Left ventricle myocardium inferior (tissue), 1 donor: ENCODE measurements around the gene SELENBP1. TPM values are rescaled to one million over a fixed set of nuclear protein-coding genes. Genes with fewer than 3 reads are reported as not detected.

Experiments
- DNase-seq: peaks from one replicate; pipeline ENCODE4 v3.0.0-alpha.2; 2020
- H3K27ac ChIP-seq: fragments of 200-600 bp; replicated peaks from 2 replicates; pipeline ENCODE4 v1.8.0; 2021
- H3K27me3 ChIP-seq: fragments of 200-600 bp; 2 replicates; pipeline ENCODE4 v1.8.0; 2021; ENCODE audit warnings: low read depth
- H3K36me3 ChIP-seq: fragments of 200-600 bp; 2 replicates; pipeline ENCODE4 v1.8.0; 2021
- H3K4me1 ChIP-seq: fragments of 200-600 bp; 2 replicates; pipeline ENCODE4 v1.8.0; 2021
- H3K4me3 ChIP-seq: fragments of 200-600 bp; 2 replicates; pipeline ENCODE4 v1.8.0; 2021; ENCODE audit warnings: mild to moderate bottlenecking, moderate library complexity
- H3K9me3 ChIP-seq: fragments of 200-600 bp; replicated peaks from 2 replicates; pipeline ENCODE4 v1.8.0; 2021
- intact Hi-C: fragments of 100-400 bp; cut with micrococcal nuclease; formaldehyde crosslinking; loops from one replicate; pipeline ENCODE4 v1.11.0; 2022
- total RNA-seq: library from RNA; stranded (reverse); fragmentation: NEBNext Ultra II Directional; extraction: Animal tissue kit (Norgen Biotek cat#: 25700); gene quantifications from one replicate; pipeline ENCODE4 v1.2.1, GENCODE V29; 2021
- TF ChIP-seq, protein P1 (sequence below): fragments of 200-600 bp; IDR thresholded peaks from 2 replicates; pipeline ENCODE4 v1.8.0; 2021; ENCODE audit warnings: antibody characterized with exemption, mild to moderate bottlenecking, borderline replicate concordance
- donor health status: DM: no; HTN: yes; CAD: no; lungs with severe emphysema.

Gene SELENBP1
- total RNA-seq, 1 donor from 2014 or later = 66.3 TPM

DNA sequence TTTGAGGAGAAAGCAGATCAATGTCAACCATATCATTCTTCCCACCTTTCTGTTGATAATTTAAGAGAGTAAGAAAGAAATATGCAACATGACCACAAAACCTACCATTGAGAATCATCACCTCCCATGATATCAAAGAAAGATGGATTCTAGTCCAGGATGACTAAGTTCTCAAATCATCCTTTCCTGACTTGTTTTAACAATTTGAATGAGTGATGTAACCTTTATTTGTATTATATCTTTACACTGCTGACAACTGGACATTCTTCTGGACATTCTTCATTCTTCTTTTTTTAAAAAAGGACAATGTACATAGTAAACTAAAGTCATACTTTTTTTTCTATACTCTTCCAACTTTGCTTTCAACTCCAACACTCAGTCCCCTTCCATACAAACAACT lies 36.4 kb upstream of the SELENBP1 start:
- intact Hi-C loops = no loop called here
- peaks cover 9% of the 10 kb centered on the region for H3K4me1 ChIP-seq
- no peaks in the 10 kb centered on the region for H3K27me3 ChIP-seq
- DNase-seq = no peak
- TF ChIP-seq, protein P1, sequence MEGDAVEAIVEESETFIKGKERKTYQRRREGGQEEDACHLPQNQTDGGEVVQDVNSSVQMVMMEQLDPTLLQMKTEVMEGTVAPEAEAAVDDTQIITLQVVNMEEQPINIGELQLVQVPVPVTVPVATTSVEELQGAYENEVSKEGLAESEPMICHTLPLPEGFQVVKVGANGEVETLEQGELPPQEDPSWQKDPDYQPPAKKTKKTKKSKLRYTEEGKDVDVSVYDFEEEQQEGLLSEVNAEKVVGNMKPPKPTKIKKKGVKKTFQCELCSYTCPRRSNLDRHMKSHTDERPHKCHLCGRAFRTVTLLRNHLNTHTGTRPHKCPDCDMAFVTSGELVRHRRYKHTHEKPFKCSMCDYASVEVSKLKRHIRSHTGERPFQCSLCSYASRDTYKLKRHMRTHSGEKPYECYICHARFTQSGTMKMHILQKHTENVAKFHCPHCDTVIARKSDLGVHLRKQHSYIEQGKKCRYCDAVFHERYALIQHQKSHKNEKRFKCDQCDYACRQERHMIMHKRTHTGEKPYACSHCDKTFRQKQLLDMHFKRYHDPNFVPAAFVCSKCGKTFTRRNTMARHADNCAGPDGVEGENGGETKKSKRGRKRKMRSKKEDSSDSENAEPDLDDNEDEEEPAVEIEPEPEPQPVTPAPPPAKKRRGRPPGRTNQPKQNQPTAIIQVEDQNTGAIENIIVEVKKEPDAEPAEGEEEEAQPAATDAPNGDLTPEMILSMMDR = no peak
- peaks cover 93% of the 10 kb centered on the region for H3K36me3 ChIP-seq
- no peak overlapping the region for H3K4me3 ChIP-seq
- H3K9me3 ChIP-seq = no peaks in the 10 kb centered on the region
- H3K27ac ChIP-seq = no peak overlapping the region

DNA sequence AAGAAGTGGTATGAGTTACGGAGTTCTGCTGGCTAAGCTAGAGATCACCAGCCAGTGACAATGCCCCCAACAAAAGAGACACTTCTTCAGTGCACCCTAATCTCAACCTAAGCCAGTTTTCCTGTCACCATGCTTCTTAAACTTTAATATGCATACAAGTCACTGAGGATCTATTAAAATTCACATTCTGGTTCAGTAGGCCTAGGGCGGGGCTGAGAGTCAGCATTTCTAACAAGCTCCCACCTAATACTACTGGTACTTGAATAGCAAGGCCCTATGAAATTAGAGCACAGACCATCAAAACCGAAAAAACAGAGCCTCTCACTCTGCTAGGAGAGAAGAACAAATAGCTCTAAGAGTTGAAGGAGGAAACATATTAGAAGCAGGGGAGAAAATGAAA lies 34.8 kb upstream of the SELENBP1 start:
- H3K27me3 ChIP-seq = no peaks in the 10 kb centered on the region
- peaks cover 9% of the 10 kb centered on the region for H3K4me1 ChIP-seq
- no peak overlapping the region for H3K4me3 ChIP-seq
- no peaks in the 10 kb centered on the region for H3K9me3 ChIP-seq
- peaks cover 98% of the 10 kb centered on the region for H3K36me3 ChIP-seq
- DNase-seq = no peak
- H3K27ac ChIP-seq = no peak overlapping the region
- intact Hi-C loops = no loop called here
- TF ChIP-seq, protein P1 = no peak

DNA sequence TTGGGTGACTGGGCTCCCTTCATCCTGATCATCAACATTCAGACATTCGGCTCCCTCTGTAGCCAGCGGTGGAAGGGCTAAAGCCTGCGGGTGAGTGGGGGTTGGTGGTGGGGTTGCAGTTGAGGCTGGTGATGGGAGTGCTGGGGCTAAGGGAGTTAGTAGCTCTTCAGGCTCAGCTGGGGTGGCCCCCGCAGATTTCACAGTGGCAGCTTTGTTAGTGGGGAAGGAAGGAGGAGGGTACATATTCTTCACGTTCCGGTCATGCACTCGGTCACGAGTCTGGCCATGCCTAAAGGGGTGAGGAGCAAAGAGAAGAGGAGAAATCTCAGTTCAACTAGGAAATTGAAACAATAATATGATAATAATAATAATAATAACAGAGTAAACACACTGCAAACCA lies 33.7 kb upstream of the SELENBP1 start:
- TF ChIP-seq, protein P1 = no peak
- Histone ChIP-seq H3K27me3 (no peaks in the 10 kb centered on the region), H3K27ac (no peak overlapping the region), H3K4me1 (peaks cover 14% of the 10 kb centered on the region), H3K9me3 (no peaks in the 10 kb centered on the region), H3K36me3 (peaks cover 98% of the 10 kb centered on the region), H3K4me3 (no peak overlapping the region)
- intact Hi-C loops = no loop called here
- DNase-seq = no peak

DNA sequence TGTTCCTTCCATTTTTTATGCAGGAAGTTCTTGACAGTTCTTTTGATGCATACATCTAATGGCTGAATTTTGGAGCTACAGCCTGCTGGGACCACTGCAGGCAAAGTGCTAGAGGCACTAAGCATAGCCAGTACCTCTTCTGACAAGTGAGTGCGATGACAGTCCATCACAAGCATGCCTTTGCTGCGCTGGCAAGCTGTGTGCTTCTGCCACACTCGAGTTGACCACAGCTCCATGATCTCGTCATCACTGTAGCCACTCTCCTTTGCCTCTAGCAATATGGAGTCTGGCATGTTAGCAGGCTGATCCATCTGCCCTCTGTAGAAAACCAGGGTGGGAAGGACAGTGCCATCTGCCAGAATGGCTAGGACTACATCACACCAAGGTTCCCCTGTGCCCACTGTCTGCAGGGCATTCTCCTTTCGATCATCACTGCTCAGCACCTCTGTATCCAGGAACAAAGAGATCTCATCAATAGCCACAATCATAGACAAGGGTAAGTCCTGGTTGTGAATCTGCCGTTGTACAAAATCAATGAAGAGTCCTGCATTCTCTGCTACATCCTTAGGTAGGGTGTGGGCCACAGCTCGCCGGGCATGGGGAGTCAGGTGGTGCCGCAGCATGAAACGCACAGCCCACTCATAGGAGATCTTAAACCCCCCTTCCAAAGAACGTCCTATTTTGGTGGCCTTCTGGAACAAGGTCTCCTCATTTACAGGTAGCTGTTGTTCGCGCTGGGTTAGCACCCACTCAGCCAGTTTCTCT lies 32.9 kb upstream of the SELENBP1 start:
- intact Hi-C loops = no loop called here

DNA sequence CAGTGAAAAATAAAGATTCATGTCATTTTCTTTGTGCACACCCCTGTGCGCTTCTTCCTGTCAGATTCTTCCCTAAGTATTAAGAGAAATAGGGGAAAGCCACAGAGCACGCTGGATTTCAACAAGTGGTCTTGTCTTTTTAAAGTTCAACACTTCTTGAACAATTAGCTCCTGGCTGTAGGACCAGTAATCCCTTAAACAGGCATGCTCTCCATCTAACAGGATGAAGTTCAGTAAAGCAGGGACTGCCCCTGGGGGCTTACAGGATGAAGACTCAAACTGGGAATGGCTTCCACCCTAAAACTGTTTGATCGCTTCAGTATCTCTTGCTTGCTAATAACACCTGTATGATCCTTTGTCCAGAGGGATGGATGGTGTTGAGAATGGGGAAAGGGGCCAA lies 31.1 kb upstream of the SELENBP1 start:
- Histone ChIP-seq H3K27me3 (no peaks in the 10 kb centered on the region), H3K4me1 (peaks cover 31% of the 10 kb centered on the region), H3K36me3 (peaks cover 81% of the 10 kb centered on the region), H3K4me3 (no peak overlapping the region), H3K27ac (no peak overlapping the region), H3K9me3 (no peaks in the 10 kb centered on the region)
- no peak for DNase-seq
- TF ChIP-seq, protein P1 = no peak
- intact Hi-C loops = no loop called here

More for the DNA sequence above, 32.9 kb upstream of the SELENBP1 start:
- TF ChIP-seq, protein P1 = no peak
- Histone ChIP-seq H3K4me1 (peaks cover 22% of the 10 kb centered on the region), H3K27ac (no peak overlapping the region), H3K36me3 (peaks cover 98% of the 10 kb centered on the region), H3K9me3 (no peaks in the 10 kb centered on the region), H3K4me3 (no peak overlapping the region), H3K27me3 (no peaks in the 10 kb centered on the region)
- DNase-seq = peak; percentile 18
